GM03348 (cell line): ENCODE measurements around the gene EXOC3L1.

ENCODE experiments used
- DNase-seq: peaks from one replicate; pipeline ENCODE4 v3.0.0; 2012; ENCODE audit warnings: low spot score

EXOC3L1 gene

GRCh38 chr16:67163164-67163998 lies 26.6 kb downstream of the EXOC3L1 start:
- DNase-seq: no peak

GRCh38 chr16:67162506-67163163 lies 27.3 kb downstream of the EXOC3L1 start:
- DNase-seq: no peak

DNA sequence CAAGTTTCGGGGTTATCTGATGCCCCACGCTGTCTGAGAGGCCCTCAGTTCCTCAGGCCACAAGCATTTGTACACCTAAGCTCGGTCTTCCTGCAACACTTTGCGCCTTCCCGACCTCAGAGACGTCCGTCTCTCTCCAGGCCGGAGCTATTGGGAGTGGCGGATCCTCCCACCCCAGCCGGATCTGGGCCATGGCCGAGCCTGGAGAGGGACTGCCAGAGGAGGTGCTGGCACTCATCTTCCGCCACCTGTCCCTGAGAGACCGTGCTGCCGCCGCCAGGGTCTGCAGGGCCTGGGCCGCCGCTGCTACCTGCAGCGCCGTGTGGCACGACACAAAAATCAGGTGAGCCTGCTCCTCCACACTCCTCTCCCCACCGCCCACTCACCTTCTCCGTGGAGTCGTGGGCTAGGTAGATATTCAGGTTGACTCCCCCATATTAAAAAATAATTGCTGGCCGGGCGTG lies 28.3 kb downstream of the EXOC3L1 start:
- no peak for DNase-seq

DNA sequence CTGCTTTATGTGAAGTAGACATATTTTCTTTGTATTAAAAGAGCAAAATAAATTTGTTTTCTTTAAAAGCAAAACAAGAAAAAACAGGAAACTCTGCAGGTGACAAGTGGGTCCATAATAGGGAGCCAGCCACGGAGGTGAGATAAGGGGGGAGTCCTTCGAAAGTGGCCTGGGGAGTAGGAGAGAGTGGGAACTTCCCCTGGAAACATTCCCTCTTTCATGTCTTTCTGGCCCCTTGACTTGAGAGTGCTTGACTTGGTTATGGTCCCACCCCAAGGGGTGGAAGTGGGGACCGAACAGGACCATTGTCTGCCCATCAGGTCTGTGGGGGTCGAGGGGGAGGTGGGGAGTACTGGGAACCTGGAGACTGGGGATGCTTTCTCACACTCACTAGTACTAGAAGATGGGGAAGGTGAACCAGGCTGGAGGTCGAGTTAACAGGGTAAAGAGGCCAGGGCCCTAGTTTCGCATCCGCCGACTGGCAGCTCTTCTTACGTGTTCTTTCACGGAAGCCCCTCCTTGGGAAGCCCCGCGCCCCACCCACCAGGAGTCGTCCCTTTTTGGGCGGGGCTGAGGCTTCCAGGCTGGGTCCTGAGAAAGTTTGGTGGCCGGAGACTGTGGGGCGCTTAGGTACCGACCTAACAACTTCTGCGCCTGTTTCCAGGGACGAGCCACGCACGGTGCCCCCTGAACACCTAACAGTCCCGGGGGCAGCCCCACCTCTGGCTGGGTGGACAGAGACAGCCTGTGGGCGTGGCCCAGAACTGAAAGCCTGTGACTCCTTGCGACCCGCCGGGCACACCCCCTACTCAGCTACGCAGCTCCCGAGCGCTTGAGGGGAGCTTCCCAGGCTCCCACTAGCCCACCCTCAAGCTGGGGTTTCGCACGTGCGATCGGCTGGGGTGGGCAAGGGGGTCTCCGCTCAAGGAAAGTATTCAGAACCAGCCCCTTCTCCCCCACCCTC lies 31.0 kb downstream of the EXOC3L1 start:
- DNase-seq: peak; percentile 52

- no peak for DNase-seq
Measured at GRCh38 chr16:67157892-67158635, 31.9 kb downstream of the EXOC3L1 start.

- no peak for DNase-seq
Measured at GRCh38 chr16:67157106-67157748, 32.7 kb downstream of the EXOC3L1 start.

DNA sequence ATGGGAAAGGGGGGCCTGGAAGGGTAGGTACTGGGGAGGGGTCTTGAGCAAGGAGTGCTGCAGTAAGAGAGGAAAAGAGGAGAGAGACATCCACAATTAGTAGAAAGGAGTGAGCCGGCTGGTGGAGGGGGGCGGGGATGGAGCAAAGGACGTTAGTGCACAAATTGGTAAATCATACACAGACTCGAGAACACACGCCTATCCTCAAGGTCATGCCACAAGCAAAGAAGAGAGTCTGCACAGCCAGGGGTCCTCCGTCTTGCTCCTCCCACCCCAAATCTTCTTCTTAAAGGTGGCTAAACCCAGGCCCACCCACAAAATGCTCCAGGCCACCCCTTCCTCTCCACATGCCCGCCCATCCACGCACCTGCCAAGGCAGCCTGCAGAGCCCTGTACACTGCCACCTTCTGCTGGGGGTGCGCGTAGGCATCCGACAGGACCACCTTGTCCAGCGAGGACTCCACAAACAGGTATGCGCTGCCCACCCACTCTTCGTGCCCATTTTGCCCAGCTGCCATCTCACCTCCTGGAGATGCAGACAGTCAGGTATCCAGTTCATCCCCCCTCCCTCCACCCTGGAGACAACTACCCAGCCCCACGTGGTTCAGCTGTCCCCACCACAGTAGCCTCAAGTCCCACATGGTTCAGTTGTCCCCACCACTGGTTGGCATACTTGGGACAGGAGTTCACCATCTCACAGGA lies 33.6 kb downstream of the EXOC3L1 start:
- no peak for DNase-seq

- peak; percentile 93 for DNase-seq
Measured at GRCh38 chr16:67155295-67156142, 34.4 kb downstream of the EXOC3L1 start.

DNA sequence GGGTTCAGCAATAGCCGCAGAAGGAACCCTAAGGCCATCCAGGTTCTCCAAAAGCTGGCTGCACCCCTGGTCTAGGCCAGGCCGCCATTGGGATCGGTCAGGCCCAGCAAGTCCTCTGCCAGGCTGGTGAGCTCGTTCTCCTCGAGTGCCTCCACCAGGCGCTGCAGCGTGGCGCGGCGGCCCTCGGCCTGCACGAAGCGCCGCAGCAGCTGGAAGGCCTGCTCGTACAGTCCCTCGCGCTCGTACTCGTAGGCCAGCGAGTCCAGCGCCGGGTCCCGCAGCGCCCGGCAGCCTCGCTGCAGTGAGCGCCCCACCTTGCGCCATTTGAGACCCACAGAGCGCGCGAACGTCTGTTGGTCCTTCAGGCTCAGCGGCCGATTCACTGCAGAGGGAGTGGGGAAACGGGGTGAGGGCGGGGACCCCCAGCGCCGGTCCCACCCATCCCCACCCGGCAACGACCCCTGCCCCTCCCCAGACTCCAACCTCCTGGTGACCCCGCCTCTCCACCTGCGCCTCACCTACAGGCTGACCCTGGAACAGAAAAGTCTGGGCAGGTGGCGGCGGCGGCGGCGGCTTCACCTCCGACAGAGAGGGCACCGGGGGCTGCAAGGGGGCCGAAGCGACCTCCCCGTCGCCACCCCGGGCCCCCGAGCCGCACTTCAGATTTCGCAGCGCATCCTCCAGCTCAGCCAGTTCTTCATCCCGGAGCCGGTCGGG lies 35.2 kb downstream of the EXOC3L1 start:
- no peak for DNase-seq

- DNase-seq: no peak
Measured at GRCh38 chr16:67151431-67152097, 38.4 kb downstream of the EXOC3L1 start.

DNA sequence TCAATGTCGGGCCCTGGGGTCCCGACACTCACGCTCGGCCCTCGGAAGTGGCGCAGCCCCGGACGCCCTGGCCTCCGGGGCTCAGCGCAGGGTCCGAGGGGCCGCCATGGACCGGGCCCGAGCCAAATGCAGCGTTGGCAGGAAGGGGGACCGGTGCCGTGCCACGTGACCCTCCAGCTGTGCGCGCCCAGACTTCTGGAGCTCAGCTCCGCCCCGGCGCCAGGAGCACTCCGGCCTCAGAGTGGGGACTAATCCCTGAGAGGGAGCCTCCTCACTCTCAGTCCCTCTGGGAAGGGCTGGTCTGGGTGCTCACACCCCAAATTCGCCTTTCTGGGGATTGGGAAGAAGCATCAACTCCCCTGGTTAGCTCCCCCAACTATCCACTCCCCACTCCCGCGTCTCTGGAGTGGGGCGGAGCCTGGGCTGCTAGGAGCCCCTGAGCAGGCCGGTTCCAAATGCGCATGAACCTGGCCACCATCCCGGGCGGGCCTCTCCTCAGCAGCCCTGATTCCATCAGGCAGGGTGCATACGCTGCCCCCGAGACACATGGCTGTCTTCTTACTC lies 39.0 kb downstream of the EXOC3L1 start, which contains the start of gene B3GNT9:
Gene B3GNT9 (minus strand): TSS at position 166 of the 564 bp plus-strand sequence. CDS start 513 bp downstream, outside the sequence.
- DNase-seq: peak; percentile 94

GRCh38 chr16:67150047-67150832 lies 39.7 kb downstream of the EXOC3L1 start:
- peak; percentile 86 for DNase-seq

GRCh38 chr16:67149276-67150046 lies 40.5 kb downstream of the EXOC3L1 start:
- DNase-seq: no peak

DNA sequence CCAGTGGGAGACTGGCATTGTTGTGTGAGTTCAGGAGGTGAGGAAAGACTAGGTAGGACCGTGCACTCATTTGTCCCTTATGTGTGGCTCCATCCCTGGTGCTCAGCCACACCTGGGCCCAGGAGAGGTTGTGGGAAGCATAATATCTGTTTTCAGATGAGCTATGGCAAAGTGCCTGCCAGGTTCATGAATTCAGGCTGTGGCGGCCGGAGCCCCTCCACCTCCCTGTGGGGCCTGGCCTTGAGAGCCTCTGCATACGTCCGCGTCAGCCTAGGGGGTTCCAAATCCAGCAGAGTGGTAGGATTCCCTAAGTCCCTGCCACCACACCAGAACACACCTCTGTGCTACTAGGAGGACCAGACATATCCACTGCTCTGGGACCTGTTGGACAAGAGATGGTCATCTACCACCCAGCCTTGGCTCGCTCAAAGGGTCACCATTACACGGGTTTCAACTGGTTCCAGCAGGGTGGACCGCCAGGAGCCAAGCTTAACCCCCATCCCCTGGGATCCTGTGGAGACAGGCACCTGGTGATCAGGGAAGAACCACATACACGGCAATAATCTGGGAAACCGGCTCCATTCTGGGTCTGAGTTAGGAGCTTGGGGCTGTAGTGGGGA lies 41.2 kb downstream of the EXOC3L1 start:
- no peak for DNase-seq

GRCh38 chr16:67148221-67148620 lies 41.7 kb downstream of the EXOC3L1 start:
- DNase-seq: no peak
